22Rv1 (cell line): Measurements from ENCODE around the gene PXT1.

ENCODE experiments used
- ZFX ChIP-seq: fragments of 450-650 bp; IDR thresholded peaks from 2 replicates; pipeline ENCODE4 v1.6.1; 2017; ENCODE audit warnings: antibody characterized with exemption, borderline replicate concordance
- TF ChIP-seq, protein P1 (sequence below): fragments of 450-650 bp; IDR thresholded peaks from 2 replicates; pipeline ENCODE4 v1.5.1; 2017; ENCODE audit warnings: mild to moderate bottlenecking

GRCh38 chr6:36467625-36468024 lies 25.0 kb upstream of the PXT1 start:
- TF ChIP-seq, protein P1, sequence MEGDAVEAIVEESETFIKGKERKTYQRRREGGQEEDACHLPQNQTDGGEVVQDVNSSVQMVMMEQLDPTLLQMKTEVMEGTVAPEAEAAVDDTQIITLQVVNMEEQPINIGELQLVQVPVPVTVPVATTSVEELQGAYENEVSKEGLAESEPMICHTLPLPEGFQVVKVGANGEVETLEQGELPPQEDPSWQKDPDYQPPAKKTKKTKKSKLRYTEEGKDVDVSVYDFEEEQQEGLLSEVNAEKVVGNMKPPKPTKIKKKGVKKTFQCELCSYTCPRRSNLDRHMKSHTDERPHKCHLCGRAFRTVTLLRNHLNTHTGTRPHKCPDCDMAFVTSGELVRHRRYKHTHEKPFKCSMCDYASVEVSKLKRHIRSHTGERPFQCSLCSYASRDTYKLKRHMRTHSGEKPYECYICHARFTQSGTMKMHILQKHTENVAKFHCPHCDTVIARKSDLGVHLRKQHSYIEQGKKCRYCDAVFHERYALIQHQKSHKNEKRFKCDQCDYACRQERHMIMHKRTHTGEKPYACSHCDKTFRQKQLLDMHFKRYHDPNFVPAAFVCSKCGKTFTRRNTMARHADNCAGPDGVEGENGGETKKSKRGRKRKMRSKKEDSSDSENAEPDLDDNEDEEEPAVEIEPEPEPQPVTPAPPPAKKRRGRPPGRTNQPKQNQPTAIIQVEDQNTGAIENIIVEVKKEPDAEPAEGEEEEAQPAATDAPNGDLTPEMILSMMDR = no peak
- TF ChIP-seq ZFX = no peak
